Esophagus muscularis mucosa (tissue), 4 donors: ENCODE measurements around the gene OR10A3. TPM values are rescaled to one million over a fixed set of nuclear protein-coding genes. Genes with fewer than 3 reads are reported as not detected.

Source experiments
- DNase-seq: peaks from one replicate; pipeline ENCODE4 v3.0.0-alpha.2; 2017; ENCODE audit errors: extremely low spot score
- H3K27ac ChIP-seq, 4 donors: fragments of 200-600 bp; sonication (generic); replicated peaks in 1 of 4; 1 replicate in 3 of 4; 2 replicates in 1 of 4; pipeline ENCODE4 v1.5.1; 2016 to 2019; ENCODE audit warnings: mild to moderate bottlenecking in 1 of 4
- H3K27me3 ChIP-seq, 4 donors: fragments of 200-600 bp; sonication (generic); one replicate each; pipeline versions ENCODE4 v1.5.1 to v1.6.0; 2016 to 2019
- H3K36me3 ChIP-seq, 4 donors: fragments of 200-600 bp; sonication (generic); one replicate each; pipeline ENCODE4 v1.5.1; 2016 to 2019
- H3K4me1 ChIP-seq, 4 donors: fragments of 200-600 bp; sonication (generic); one replicate each; pipeline ENCODE4 v1.5.1; 2016 to 2019
- H3K4me3 ChIP-seq, 4 donors: fragments of 200-600 bp; sonication (generic); 1 replicate in 2 of 4; 2 replicates in 2 of 4; pipeline ENCODE4 v1.5.1; 2016 to 2019; ENCODE audit warnings: mild to moderate bottlenecking in 4 of 4, moderate library complexity in 1 of 4
- H3K9me3 ChIP-seq, 4 donors: fragments of 200-600 bp; sonication (generic); 1 replicate in 3 of 4; 2 replicates in 1 of 4; pipeline ENCODE4 v1.5.1; 2016 to 2019
- CTCF ChIP-seq, 3 experiments: fragments of 200-600 bp in 2 of 3; fragments of 450-650 bp in 1 of 3; sonication (generic) in 2 of 3; IDR thresholded peaks; one replicate each; pipeline ENCODE4 v1.5.1; 2017 to 2019; ENCODE audit warnings: antibody characterized with exemption in 3 of 3, mild to moderate bottlenecking in 2 of 3, moderate library complexity in 1 of 3
- EP300 ChIP-seq: sonication (generic); formaldehyde crosslinking; IDR thresholded peaks from one replicate; pipeline ENCODE4 v1.6.1; 2017; ENCODE audit warnings: antibody characterized with exemption
- POLR2A ChIP-seq: fragments of 450-650 bp; IDR thresholded peaks from one replicate; pipeline ENCODE4 v1.6.1; 2017; ENCODE audit warnings: antibody characterized with exemption, moderate library complexity, mild to moderate bottlenecking, low read depth
- POLR2AphosphoS5 ChIP-seq, 2 donors: sonication (generic); formaldehyde crosslinking; IDR thresholded peaks; one replicate each; pipeline ENCODE4 v1.6.1; 2017; ENCODE audit warnings: antibody characterized with exemption in 2 of 2
- WGBS: methylation state at CpG from one replicate; pipeline ENCODE4 v1.1.5; 2018; 5-methylcytosine and 5-hydroxymethylcytosine counted together
- intact Hi-C: fragments of 100-400 bp; cut with DNase I; formaldehyde crosslinking; loops from one replicate; pipeline ENCODE4 v1.15.1; 2023
- total RNA-seq, 4 donors: library from RNA; depleted of rRNA; stranded (reverse); fragments of >200 nt; gene quantifications; one replicate each; pipeline versions ENCODE4 v1.1.0 to v1.2.1, GENCODE V29; 2016

OR10A3 gene
- total RNA-seq, 4 donors from 2014 or later = not detected

GRCh38 chr11:7969756-7970646, 28.5 kb upstream of the OR10A3 start:
- H3K27me3 ChIP-seq = no peaks in the 10 kb centered on the region
- DNase-seq = no peak
- intact Hi-C loops = no loop called here
- TF ChIP-seq POLR2AphosphoS5 (IDR thresholded peaks at IDR 0.05) (no peak), EP300 (no peak), POLR2A (no peak), CTCF (IDR thresholded peaks at IDR 0.05) (no peak)
- H3K4me3 ChIP-seq = no peak overlapping the region
- H3K4me1 ChIP-seq = no peaks in the 10 kb centered on the region
- no peaks in the 10 kb centered on the region for H3K9me3 ChIP-seq
- WGBS = 66% methylated on average over 3 of the region's 3 CpGs
- H3K36me3 ChIP-seq = no peaks in the 10 kb centered on the region
- no peak overlapping the region for H3K27ac ChIP-seq

- TF ChIP-seq EP300 = no peak
- TF ChIP-seq CTCF (IDR thresholded peaks at IDR 0.05) = no peak
- no peak for TF ChIP-seq POLR2AphosphoS5 (IDR thresholded peaks at IDR 0.05)
- no peak for TF ChIP-seq POLR2A
- no peak for DNase-seq
- Histone ChIP-seq H3K4me3 (no peak overlapping the region), H3K9me3 (no peaks in the 10 kb centered on the region), H3K4me1 (no peaks in the 10 kb centered on the region), H3K36me3 (no peaks in the 10 kb centered on the region), H3K27me3 (no peaks in the 10 kb centered on the region), H3K27ac (no peak overlapping the region)
- intact Hi-C loops = no loop called here
- 27% methylated on average over 2 of the region's 2 CpGs for WGBS
These were observed 27.2 kb upstream of the OR10A3 start for GRCh38 chr11:7968686-7969085.

GRCh38 chr11:7967826-7968225, 26.3 kb upstream of the OR10A3 start:
- Histone ChIP-seq H3K27me3 (no peaks in the 10 kb centered on the region), H3K36me3 (no peaks in the 10 kb centered on the region), H3K9me3 (no peaks in the 10 kb centered on the region), H3K4me1 (no peaks in the 10 kb centered on the region), H3K4me3 (no peak overlapping the region), H3K27ac (no peak overlapping the region)
- no peak for DNase-seq
- intact Hi-C loops = no loop called here
- TF ChIP-seq POLR2A = no peak

- Histone ChIP-seq H3K36me3 (no peaks in the 10 kb centered on the region), H3K4me3 (no peak overlapping the region), H3K9me3 (no peaks in the 10 kb centered on the region), H3K27me3 (no peaks in the 10 kb centered on the region), H3K4me1 (no peaks in the 10 kb centered on the region), H3K27ac (no peak overlapping the region)
- no peak for DNase-seq
- no peak for TF ChIP-seq POLR2AphosphoS5 (IDR thresholded peaks at IDR 0.05)
- intact Hi-C loops = no loop called here
- 74% methylated on average over 1 of the region's 1 CpG for WGBS
These were observed 25.6 kb upstream of the OR10A3 start for GRCh38 chr11:7967097-7967496.

GRCh38 chr11:7965386-7965785, 23.9 kb upstream of the OR10A3 start, which contains the start of gene NLRP10:
Gene NLRP10, minus strand, starts transcription at chr11:7965447. Its CDS starts 1,952 bp downstream, at chr11:7963495.
- H3K4me1 ChIP-seq = no peaks in the 10 kb centered on the region
- H3K9me3 ChIP-seq = no peaks in the 10 kb centered on the region
- intact Hi-C loops = no loop called here
- TF ChIP-seq POLR2AphosphoS5 (IDR thresholded peaks at IDR 0.05) (no peak), CTCF (IDR thresholded peaks at IDR 0.05) (no peak), POLR2A (no peak), EP300 (no peak)
- H3K4me3 ChIP-seq = no peak within 1 kb of the TSS
- H3K36me3 ChIP-seq = no peaks in the 10 kb centered on the region
- H3K27ac ChIP-seq = no peak within 1 kb of the TSS
- H3K27me3 ChIP-seq = peaks cover 0 to 5% (median 0%) of the 10 kb centered on the region in 4 donors
- DNase-seq = no peak
- WGBS = 91% methylated on average over 1 of the region's 1 CpG

GRCh38 chr11:7964873-7965272, 23.4 kb upstream of the OR10A3 start:
- DNase-seq = no peak
- TF ChIP-seq POLR2A = no peak
- TF ChIP-seq EP300 = no peak
- TF ChIP-seq CTCF (IDR thresholded peaks at IDR 0.05) = no peak
- TF ChIP-seq POLR2AphosphoS5 (IDR thresholded peaks at IDR 0.05) = no peak

More at GRCh38 chr11:7964873-7965272, 23.4 kb upstream of the OR10A3 start:
- Histone ChIP-seq H3K27ac (no peak overlapping the region), H3K9me3 (no peaks in the 10 kb centered on the region), H3K36me3 (no peaks in the 10 kb centered on the region), H3K4me1 (no peaks in the 10 kb centered on the region), H3K4me3 (no peak overlapping the region), H3K27me3 (peaks cover 0 to 10% (median 0%) of the 10 kb centered on the region in 4 donors)
- intact Hi-C loops = no loop called here
